Purkinje cell (primary cell): ENCODE results near the gene VCX. TPM values are rescaled to one million over a fixed set of nuclear protein-coding genes. Genes with fewer than 3 reads are reported as not detected.

ENCODE experiments used
- polyA plus RNA-seq: library from polyadenylated mRNA; unstranded; fragments of >200 nt; fragmentation: Nextera tagmentation; gene quantifications from 2 replicates; pipeline ENCODE4 v1.2.1, GENCODE V29; 2014

VCX gene
- polyA plus RNA-seq, result not detected in 2 replicates

GRCh38 chrX:7842871-7843270, at the start of gene VCX:
TSS of gene VCX (plus strand) at chrX:7843171. CDS start at chrX:7843204, 33 bp downstream.

Other genes with a start within 250 kb of the VCX start
- gene PNPLA4, start 84.2 kb downstream of the VCX start, polyA plus RNA-seq, result 19.3 and 21.3 TPM in 2 replicates